WTC11 (cell line): ENCODE measurements around the gene ZCCHC4. TPM values are rescaled to one million over a fixed set of nuclear protein-coding genes. Genes with fewer than 3 reads are reported as not detected.

Experiments
- ATAC-seq: fragments of 200-7000 bp; cut with Tn5 transposase; 2 replicates; pipeline ENCODE4 v1.10.0; 2021; ENCODE audit warnings: mild to moderate bottlenecking, moderate library complexity
- CTCF ChIA-PET: fragments of 300-600 bp; sonication (Branson Sonifier 250); formaldehyde crosslinking; loops from one replicate; lab custom pipeline; 2021; ENCODE audit warnings: antibody characterized with exemption; lab: Charles Lee
- POLR2A ChIA-PET: fragments of 350-600 bp; sonication (Branson Sonifier 250); formaldehyde crosslinking; loops from one replicate; lab custom pipeline; 2021; ENCODE audit warnings: antibody characterized with exemption; lab: Charles Lee
- DNase-seq: peaks from one replicate; pipeline ENCODE4 v3.0.0; 2021; ENCODE audit warnings: low spot score
- H3K27ac Mint-ChIP-seq: 2 replicates; pipeline ENCODE4 v1.8.0; 2021; ENCODE audit warnings: mixed read lengths
- H3K27me3 Mint-ChIP-seq: 2 replicates; pipeline ENCODE4 v1.8.0; 2021; ENCODE audit warnings: low read depth, mild to moderate bottlenecking, moderate library complexity, mixed read lengths
- H3K36me3 Mint-ChIP-seq: 2 replicates; pipeline ENCODE4 v1.8.0; 2021; ENCODE audit warnings: mixed read lengths
- H3K4me1 Mint-ChIP-seq: 2 replicates; pipeline ENCODE4 v1.8.0; 2022; ENCODE audit warnings: mixed read lengths
- H3K4me3 Mint-ChIP-seq: 2 replicates; pipeline ENCODE4 v1.8.0; 2021; ENCODE audit warnings: mild to moderate bottlenecking, moderate library complexity, mixed read lengths
- H3K9me3 Mint-ChIP-seq: 2 replicates; pipeline ENCODE4 v1.8.0; 2021; ENCODE audit warnings: mixed read lengths
- CREM ChIP-seq: sonication (generic); formaldehyde crosslinking; IDR thresholded peaks from 2 replicates; pipeline ENCODE4 v1.8.1; 2022; ENCODE audit warnings: mild to moderate bottlenecking, missing genetic modification reagents, moderate library complexity
- ELF4 ChIP-seq: sonication (generic); formaldehyde crosslinking; IDR thresholded peaks from 2 replicates; pipeline ENCODE4 v1.8.1; 2022; ENCODE audit warnings: low read depth, mild to moderate bottlenecking, moderate library complexity, missing genetic modification reagents
- EMX1 ChIP-seq: fragments of 250-450 bp; sonication (Bioruptor Pico); IDR thresholded peaks from 2 replicates; pipeline ENCODE4 v1.8.0; 2021; ENCODE audit warnings: mild to moderate bottlenecking
- ESRRA ChIP-seq: sonication (generic); formaldehyde crosslinking; IDR thresholded peaks from 2 replicates; pipeline ENCODE4 v1.8.1; 2022; ENCODE audit warnings: mild to moderate bottlenecking, missing genetic modification reagents, borderline replicate concordance
- FOXJ3 ChIP-seq: sonication (generic); formaldehyde crosslinking; IDR thresholded peaks from 2 replicates; pipeline ENCODE4 v1.9.0; 2021; ENCODE audit warnings: missing genetic modification reagents, mild to moderate bottlenecking, borderline replicate concordance
- FOXP1 ChIP-seq: sonication (generic); formaldehyde crosslinking; IDR thresholded peaks from 2 replicates; pipeline ENCODE4 v1.8.0; 2022; ENCODE audit warnings: missing genetic modification reagents, mild to moderate bottlenecking, moderate library complexity, borderline replicate concordance
- JAZF1 ChIP-seq: fragments of 250-450 bp; sonication (Bioruptor Pico); IDR thresholded peaks from 2 replicates; pipeline ENCODE4 v1.9.0; 2021; ENCODE audit warnings: moderate library complexity, mild to moderate bottlenecking, inconsistent platforms
- KAT7 ChIP-seq: sonication (generic); formaldehyde crosslinking; IDR thresholded peaks from 2 replicates; pipeline ENCODE4 v1.8.1; 2023; ENCODE audit warnings: missing genetic modification reagents, mild to moderate bottlenecking, borderline replicate concordance
- MXD4 ChIP-seq: fragments of 250-450 bp; sonication (Bioruptor Pico); IDR thresholded peaks from 2 replicates; pipeline ENCODE4 v1.8.0; 2021; ENCODE audit warnings: mild to moderate bottlenecking, moderate library complexity, borderline replicate concordance
- NFE2L1 ChIP-seq: sonication (generic); formaldehyde crosslinking; IDR thresholded peaks from 2 replicates; pipeline ENCODE4 v1.8.1; 2023; ENCODE audit warnings: missing genetic modification reagents
- PRDM15 ChIP-seq: sonication (generic); formaldehyde crosslinking; IDR thresholded peaks from 2 replicates; pipeline ENCODE4 v1.8.0; 2022; ENCODE audit warnings: missing genetic modification reagents
- RORB ChIP-seq: fragments of 250-450 bp; sonication (Bioruptor Pico); IDR thresholded peaks from 2 replicates; pipeline ENCODE4 v1.9.0; 2021; ENCODE audit warnings: mild to moderate bottlenecking
- ZNF232 ChIP-seq: sonication (generic); formaldehyde crosslinking; IDR thresholded peaks from 2 replicates; pipeline ENCODE4 v1.8.0; 2022; ENCODE audit warnings: mild to moderate bottlenecking, missing genetic modification reagents
- ZNF263 ChIP-seq: sonication (generic); formaldehyde crosslinking; IDR thresholded peaks from 2 replicates; pipeline ENCODE4 v1.8.1; 2022; ENCODE audit warnings: low read depth, mild to moderate bottlenecking, moderate library complexity, missing genetic modification reagents
- ZNF423 ChIP-seq: fragments of 250-450 bp; sonication (Bioruptor Pico); IDR thresholded peaks from 2 replicates; pipeline ENCODE4 v2.1.2; 2022; ENCODE audit warnings: mild to moderate bottlenecking, moderate library complexity
- ZNF425 ChIP-seq: fragments of 250-450 bp; sonication (Bioruptor Pico); conservative IDR thresholded peaks from 2 replicates; pipeline ENCODE4 v1.9.0; 2021; ENCODE audit warnings: mild to moderate bottlenecking
- total RNA-seq: library from RNA; stranded (reverse); gene quantifications from 3 replicates; pipeline ENCODE4 v1.2.3, GENCODE V29; 2021
- TF ChIP-seq, protein P1 (sequence below): sonication (generic); formaldehyde crosslinking; conservative IDR thresholded peaks from 2 replicates; pipeline ENCODE4 v1.8.1; 2023; ENCODE audit warnings: mild to moderate bottlenecking, low read depth, missing genetic modification reagents, moderate library complexity
- TF ChIP-seq, protein P2 (sequence below): fragments of 250-450 bp; sonication (Bioruptor Pico); IDR thresholded peaks from 2 replicates; pipeline ENCODE4 v1.8.0; 2021; ENCODE audit warnings: mild to moderate bottlenecking
- TF ChIP-seq, protein P3 (sequence below): sonication (generic); formaldehyde crosslinking; IDR thresholded peaks from 2 replicates; pipeline ENCODE4 v1.8.0; 2022; ENCODE audit warnings: mild to moderate bottlenecking, missing genetic modification reagents

ZCCHC4 gene
- total RNA-seq, 1 experiment from 2014 or later: 13.6 TPM

DNA sequence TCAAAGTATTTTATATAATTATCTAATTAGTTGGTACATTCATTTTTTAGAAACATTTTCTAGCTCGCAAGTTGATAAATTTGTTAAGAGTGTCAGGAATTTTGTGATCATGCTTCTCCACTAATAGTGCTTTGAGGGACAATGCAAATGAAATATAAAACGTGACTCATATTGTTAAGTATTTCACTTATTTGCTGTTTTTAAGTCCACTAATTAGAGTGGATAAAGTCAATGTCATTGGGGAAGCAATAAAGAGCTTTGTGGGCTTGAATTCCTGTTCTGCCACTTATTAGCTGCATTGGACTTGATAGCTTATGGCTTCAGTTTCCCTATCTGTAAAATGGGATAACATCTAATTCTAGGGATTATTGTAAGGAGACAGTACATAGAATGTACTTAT lies 38.0 kb downstream of the ZCCHC4 start (continued):
- TF ChIP-seq, protein P1, sequence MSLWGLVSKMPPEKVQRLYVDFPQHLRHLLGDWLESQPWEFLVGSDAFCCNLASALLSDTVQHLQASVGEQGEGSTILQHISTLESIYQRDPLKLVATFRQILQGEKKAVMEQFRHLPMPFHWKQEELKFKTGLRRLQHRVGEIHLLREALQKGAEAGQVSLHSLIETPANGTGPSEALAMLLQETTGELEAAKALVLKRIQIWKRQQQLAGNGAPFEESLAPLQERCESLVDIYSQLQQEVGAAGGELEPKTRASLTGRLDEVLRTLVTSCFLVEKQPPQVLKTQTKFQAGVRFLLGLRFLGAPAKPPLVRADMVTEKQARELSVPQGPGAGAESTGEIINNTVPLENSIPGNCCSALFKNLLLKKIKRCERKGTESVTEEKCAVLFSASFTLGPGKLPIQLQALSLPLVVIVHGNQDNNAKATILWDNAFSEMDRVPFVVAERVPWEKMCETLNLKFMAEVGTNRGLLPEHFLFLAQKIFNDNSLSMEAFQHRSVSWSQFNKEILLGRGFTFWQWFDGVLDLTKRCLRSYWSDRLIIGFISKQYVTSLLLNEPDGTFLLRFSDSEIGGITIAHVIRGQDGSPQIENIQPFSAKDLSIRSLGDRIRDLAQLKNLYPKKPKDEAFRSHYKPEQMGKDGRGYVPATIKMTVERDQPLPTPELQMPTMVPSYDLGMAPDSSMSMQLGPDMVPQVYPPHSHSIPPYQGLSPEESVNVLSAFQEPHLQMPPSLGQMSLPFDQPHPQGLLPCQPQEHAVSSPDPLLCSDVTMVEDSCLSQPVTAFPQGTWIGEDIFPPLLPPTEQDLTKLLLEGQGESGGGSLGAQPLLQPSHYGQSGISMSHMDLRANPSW (CRISPR knock-in tag): no peak

GRCh38 chr4:25351777-25352416 lies 39.3 kb downstream of the ZCCHC4 start:
- ChIA-PET CTCF (interaction anchor here (2.1 to 2.5 kb wide), 2 partner anchors 15 to 39 kb away, joined by 9 to 11 read pairs; partner anchors contain the start of gene ZCCHC4), POLR2A (no interaction called here)
- DNase-seq (no peak), ATAC-seq (peak; percentile 55; the same call in 1 of the 2 replicates)
- H3K4me3 Mint-ChIP-seq: no peak overlapping the region
- H3K36me3 Mint-ChIP-seq: peaks cover 4% of the 10 kb centered on the region
- H3K4me1 Mint-ChIP-seq: peaks cover 14% of the 10 kb centered on the region
- TF ChIP-seq RORB (CRISPR knock-in tag) (no peak), MXD4 (no peak), FOXP1 (CRISPR knock-in tag) (no peak), ZNF263 (CRISPR knock-in tag) (no peak), ZNF423 (no peak), CREM (CRISPR knock-in tag) (no peak), PRDM15 (CRISPR knock-in tag) (no peak), JAZF1 (CRISPR knock-in tag) (no peak), ESRRA (no peak), NFE2L1 (CRISPR knock-in tag) (no peak), EMX1 (CRISPR knock-in tag) (no peak), FOXJ3 (CRISPR knock-in tag) (no peak), ELF4 (CRISPR knock-in tag) (no peak), ZNF232 (CRISPR knock-in tag) (no peak), ZNF425 (CRISPR knock-in tag) (no peak), KAT7 (no peak)
- TF ChIP-seq, protein P2, sequence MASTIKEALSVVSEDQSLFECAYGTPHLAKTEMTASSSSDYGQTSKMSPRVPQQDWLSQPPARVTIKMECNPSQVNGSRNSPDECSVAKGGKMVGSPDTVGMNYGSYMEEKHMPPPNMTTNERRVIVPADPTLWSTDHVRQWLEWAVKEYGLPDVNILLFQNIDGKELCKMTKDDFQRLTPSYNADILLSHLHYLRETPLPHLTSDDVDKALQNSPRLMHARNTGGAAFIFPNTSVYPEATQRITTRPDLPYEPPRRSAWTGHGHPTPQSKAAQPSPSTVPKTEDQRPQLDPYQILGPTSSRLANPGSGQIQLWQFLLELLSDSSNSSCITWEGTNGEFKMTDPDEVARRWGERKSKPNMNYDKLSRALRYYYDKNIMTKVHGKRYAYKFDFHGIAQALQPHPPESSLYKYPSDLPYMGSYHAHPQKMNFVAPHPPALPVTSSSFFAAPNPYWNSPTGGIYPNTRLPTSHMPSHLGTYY (CRISPR knock-in tag): no peak
- TF ChIP-seq, protein P3, sequence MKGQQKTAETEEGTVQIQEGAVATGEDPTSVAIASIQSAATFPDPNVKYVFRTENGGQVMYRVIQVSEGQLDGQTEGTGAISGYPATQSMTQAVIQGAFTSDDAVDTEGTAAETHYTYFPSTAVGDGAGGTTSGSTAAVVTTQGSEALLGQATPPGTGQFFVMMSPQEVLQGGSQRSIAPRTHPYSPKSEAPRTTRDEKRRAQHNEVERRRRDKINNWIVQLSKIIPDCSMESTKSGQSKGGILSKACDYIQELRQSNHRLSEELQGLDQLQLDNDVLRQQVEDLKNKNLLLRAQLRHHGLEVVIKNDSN (CRISPR knock-in tag): no peak
- H3K27me3 Mint-ChIP-seq: no peaks in the 10 kb centered on the region
- H3K27ac Mint-ChIP-seq: no peak overlapping the region
- H3K9me3 Mint-ChIP-seq: no peaks in the 10 kb centered on the region
